GM21526 (cell line): Measurements from ENCODE around the gene PRSS8.

Source experiments
- ATAC-seq: cut with Tn5 transposase; IDR thresholded peaks from one replicate; pipeline ENCODE4 v1.9.1; 2021; ENCODE audit warnings: moderate library complexity; ENCODE audit not compliant: unreplicated experiment, low FRiP score

The PRSS8 gene

DNA sequence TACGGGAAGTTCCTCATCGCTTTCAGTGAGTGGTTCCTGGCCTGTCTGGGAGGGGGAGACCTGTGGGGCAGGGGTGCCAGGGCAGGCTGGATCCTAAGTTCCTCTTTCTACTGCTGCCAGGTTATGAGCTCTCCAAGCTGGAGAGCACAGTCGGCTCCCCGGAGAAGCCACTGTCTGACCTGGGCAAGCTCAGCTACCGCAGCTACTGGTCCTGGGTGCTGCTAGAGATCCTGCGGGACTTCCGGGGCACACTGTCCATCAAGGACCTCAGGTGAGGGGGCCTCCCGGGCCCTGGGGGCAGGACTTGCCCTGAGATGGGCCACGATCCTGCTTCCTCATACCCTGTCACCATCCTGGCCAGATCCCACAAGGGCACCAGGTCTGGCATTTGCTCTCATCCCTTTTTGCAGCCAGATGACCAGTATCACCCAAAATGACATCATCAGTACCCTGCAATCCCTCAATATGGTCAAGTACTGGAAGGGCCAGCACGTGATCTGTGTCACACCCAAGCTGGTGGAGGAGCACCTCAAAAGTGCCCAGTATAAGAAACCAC lies 5.1 kb downstream of the PRSS8 start:
- ATAC-seq = no peak

GRCh38 chr16:31129568-31130335 lies 5.8 kb downstream of the PRSS8 start:
- no peak for ATAC-seq

DNA sequence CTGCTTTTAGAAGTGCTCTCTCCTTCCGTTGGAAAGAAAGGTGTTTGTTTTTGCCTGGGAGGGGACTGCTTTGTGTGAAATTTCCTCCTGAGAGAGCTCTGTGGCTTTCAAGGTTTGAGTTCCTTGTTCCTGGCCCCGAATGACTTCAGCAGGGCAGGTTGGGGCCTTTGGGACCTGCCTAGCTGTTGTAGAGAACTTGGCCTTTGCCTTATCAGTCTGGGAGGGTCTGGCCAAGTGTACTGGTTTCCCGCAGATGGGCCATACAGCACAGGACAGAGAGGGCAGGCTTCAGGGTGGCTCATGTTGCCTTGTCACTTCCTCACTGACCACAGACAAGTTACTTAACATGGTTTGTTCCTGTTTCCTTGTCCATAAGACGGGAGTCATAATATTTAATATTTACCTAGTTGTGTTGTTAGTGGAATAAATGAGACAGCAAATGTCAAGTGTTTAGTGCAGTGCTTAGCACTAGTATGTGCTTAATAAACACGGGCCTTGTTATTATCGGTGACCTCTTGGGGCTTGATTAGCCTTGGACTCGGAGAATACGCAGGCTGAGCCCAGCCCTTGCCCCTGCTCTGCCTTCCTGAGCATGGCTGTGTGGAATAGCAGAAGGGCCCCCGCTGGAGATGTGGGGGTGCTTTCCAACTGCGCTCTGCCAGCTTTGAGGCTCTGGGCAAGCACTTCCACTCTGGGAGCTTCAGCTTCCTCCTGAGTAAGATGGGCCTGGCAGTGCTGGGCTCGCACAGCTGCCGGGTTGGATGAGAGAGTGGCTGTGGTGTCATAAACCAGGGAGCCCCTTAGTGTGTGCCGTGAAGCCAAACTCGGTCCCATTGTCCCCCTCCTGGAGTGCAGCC lies 6.6 kb downstream of the PRSS8 start:
- no peak for ATAC-seq

GRCh38 chr16:31127182-31127581 lies 8.3 kb downstream of the PRSS8 start:
- ATAC-seq = no peak

DNA sequence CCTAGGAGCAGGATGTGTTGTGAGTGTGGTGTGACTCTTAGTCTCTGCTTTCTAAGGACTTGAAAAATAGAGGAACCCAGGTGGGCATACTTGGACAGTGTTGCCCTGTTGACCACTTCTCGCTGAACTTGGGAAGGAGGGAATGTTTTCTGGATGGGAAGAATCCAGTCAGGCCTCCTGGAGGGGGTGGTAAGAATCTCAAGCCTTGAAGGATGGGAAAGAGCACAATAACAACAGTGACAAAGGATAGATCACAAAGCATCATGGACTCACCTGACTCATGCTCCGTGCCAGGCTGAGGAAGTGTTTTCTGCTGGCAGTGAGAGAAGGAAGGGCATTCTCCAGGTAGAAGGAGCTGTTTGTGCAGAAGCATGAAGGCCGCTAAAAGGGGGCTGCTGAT lies 9.7 kb downstream of the PRSS8 start:
- ATAC-seq = no peak

- ATAC-seq = no peak
These were observed 15.4 kb downstream of the PRSS8 start for GRCh38 chr16:31120129-31120528.

DNA sequence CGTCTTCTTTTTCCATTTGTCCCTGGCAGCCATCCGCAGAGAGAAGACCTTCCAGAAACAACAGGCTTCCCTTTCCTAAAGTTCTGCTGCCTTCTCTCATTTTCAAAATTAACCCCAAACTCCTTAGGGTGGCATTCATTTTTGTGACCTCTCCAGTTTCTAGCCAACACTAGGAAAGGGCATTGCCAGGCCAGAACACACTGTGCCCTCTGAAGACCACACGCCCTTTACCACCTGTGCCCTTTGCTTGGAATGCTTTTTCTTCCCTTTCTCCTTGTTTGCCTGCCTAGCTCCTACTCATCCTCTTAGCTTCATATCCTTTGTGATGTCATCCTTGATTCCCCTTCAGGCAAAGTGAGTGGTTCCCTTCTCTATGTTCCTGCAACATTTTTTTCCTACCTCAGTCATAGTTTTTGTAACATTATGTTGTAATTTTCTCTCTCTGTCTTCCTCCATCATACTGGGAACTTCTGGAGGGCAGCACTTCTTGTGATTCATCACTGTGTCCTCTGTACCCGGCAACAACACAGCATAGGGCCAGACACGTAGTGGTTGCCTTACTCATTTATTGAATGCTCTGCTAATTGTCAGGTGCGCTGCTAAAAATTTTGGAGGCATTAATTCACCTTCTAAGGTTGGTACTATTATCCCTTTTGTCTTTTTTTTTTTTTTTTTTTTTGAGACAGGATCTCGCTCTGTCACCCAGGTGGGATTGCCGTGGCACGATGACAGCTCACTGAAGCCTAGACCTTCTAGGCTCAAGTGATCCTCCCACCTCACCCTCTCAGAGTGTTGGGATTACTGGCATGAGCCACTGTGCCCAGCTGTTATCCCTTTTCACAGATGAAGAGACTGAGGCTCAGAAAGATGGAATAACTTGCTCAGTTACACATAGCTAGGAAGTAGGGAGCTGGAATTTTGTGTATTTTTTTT lies 17.0 kb downstream of the PRSS8 start:
- no peak for ATAC-seq

GRCh38 chr16:31117384-31118222 lies 17.9 kb downstream of the PRSS8 start, which contains the start of gene KAT8:
Gene KAT8, plus strand, starts transcription at chr16:31117664. Its CDS starts 18 bp downstream, at chr16:31117682.
- peak; percentile 87 for ATAC-seq

DNA sequence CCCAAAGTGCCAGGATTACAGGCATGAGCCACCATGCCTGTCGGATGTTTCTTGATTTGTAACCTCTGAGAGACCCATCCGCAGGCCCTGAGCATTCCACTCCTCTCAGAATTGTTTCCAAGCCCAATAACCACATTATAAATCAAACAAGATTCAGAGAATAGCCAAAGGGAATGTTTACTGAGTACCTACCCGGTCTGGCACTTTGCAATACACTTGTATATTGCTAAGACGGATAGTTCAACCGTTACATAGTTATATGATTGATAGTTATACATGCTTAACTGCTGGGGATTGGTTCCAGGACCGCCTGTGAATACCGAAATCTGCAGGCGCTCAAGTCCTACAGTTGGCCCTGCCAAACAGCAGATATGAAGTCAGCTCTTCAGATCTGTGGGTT lies 21.1 kb downstream of the PRSS8 start:
- no peak for ATAC-seq

- no peak for ATAC-seq
These were observed 22.1 kb downstream of the PRSS8 start for GRCh38 chr16:31113121-31114120.

GRCh38 chr16:31112711-31113110 lies 22.8 kb downstream of the PRSS8 start:
- ATAC-seq = no peak

GRCh38 chr16:31111881-31112466 lies 23.6 kb downstream of the PRSS8 start:
- ATAC-seq = no peak

DNA sequence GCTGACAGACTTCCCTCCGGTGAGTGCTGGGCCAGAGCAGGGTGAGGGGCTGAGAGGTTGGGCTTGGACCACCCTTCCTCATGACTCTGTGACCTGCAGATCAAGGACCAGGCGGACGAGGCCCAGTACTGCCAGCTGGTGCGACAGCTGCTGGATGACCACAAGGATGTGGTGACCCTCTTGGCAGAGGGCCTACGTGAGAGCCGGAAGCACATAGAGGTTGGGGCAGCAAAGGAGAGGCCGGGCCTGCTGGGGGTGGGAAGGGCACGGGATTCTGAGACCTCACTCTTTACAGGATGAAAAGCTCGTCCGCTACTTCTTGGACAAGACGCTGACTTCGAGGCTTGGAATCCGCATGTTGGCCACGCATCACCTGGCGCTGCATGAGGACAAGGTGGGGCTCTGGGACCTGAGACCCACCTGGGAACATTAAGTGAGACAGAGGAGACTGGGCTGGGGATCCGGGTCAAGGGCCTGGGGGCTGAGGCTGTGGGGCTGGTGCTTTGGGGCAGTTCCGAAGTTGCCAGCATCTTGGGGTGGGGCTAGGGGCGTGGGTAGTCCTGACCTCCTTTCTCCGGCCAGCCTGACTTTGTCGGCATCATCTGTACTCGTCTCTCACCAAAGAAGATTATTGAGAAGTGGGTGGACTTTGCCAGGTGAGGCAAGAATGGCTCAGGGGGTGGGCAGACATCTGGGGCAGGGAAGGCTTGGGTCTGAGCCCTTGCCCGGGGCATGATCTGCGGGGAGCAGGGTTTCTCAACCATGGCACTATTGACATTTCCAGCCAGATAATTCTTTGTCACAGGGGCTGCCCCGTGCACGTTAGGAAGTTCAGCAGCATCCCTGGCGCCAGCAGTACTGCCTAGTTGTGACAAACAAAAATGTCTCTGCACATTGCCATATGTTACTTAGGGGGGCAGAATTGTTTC lies 25.2 kb downstream of the PRSS8 start:
- no peak for ATAC-seq

DNA sequence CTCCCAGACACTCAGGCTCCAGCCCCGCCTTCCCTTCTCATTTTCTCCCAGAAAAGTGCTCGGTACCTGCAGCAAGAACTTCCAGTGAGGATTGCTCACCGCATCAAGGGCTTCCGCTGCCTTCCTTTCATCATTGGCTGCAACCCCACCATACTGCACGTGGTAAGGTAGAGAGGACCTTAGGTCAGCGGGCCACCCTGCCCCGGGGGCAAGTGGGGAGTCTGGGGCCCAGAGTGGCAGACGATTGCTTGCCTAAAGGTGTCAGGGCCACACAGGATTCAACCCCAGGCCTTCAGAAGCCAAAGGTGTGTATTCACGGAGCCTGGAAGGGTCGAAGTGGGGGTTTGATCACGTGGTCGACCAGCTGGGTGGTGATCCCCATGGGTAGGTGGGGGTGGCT lies 25.9 kb downstream of the PRSS8 start:
- ATAC-seq = no peak

GRCh38 chr16:31108794-31109558 lies 26.6 kb downstream of the PRSS8 start:
- ATAC-seq = no peak
